Ureter (tissue), 1 donor: ENCODE measurements around the gene ALS2CL. TPM values are rescaled to one million over a fixed set of nuclear protein-coding genes. Genes with fewer than 3 reads are reported as not detected.

Experiments
- DNase-seq: peaks from one replicate; pipeline ENCODE4 v3.0.0-alpha.2; 2020; ENCODE audit warnings: low spot score
- total RNA-seq: library from RNA; stranded (reverse); gene quantifications from one replicate; pipeline ENCODE4 v1.2.4, GENCODE V29; 2023
- donor health status: DM: yes; HTN: yes; CAD: no.

The ALS2CL gene
- total RNA-seq, 1 donor from 2014 or later: 64.5 TPM

- no peak for DNase-seq
Observed at GRCh38 chr3:46632792-46633191, 60.7 kb downstream of the ALS2CL start.

DNA sequence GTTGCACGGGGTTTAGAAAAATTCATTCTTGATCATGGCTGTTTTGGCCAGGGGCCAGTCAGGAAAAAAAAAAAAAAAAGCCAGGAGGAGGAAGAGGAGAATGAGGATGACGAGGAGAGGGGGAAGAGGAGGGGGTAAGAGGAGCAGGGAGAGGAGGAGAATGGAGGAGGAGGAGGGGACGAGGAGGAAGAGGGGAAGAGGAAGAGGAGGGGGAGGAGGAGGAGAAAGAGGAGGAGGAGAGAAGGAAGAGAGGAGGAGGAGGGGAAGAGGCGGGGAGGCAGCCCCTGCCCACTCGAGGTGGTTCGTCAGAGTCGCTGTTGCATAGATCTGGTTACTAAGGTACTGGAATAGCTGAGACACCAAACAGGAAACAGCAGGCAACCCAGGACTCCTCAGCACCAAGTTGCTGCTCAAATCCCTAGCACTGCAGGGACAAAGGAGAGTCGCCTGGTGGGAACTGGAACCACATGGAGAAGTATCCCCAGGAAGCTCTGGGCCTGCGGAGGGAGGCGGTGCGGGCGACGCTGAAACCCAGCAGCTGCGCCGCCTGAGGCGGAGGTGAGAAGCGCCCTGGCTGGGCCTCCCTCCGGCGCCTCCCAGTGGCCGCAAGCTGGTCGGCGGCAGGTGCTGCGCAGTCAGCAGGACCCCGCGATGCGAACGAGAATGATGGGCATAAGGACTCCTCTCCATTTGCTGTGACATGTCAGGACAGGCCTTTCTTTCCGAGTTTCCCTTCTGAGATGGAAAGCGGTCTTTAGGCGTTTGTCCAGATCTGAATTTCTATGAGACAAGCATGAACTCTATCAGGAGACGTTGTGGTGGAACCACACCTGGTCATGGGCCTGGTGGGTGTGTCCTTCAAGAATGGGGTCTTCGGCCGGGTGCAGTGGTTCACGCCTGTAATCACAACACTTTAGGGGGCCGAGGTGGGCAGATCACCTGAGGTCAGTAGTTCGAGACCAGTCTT lies 63.6 kb downstream of the ALS2CL start:
- DNase-seq: peak; percentile 80

DNA sequence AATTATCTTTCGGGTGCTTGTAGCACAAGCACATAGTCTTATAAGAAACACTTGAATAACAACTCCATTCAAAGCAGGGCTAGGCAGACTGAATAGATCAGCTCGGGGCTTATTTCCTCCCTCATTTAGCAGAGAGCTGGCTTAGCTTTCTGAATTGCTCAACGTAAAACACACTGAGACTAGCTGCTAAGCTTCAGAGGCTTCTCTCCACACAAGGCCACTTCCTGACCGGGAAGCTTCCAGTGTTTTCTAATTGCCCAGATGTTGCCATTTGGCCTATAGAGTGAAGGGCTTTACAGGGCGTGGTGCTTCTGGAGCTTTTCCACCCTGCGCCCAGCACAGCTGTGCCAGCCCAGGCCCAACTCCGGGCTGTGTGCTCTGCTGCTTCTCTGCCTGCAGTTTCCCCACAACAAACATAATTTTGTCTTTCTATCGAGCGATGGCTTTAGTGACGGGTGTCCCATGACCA lies 64.5 kb downstream of the ALS2CL start:
- DNase-seq: no peak

DNA sequence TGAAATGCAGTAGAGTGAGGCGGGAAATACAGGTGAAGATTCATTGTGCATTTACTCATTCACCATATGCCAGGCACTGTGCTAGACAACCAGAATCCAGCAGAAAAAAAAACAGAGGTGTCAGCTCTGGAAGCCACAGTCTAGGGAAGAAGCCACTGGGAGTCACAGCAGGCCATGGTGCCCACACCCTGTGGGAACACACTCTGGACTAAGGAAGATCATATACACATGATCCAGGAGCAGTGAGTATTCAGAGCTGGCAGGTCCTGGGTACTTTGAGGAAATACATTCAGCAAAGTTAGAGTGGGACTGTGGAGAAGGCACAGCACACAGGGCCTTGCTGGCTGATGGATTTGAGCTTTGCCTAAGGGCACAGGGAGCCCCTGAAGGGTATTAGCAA lies 66.4 kb downstream of the ALS2CL start:
- no peak for DNase-seq

- DNase-seq: no peak
Observed at GRCh38 chr3:46626039-46626438, 67.4 kb downstream of the ALS2CL start.

- DNase-seq: no peak
Observed at GRCh38 chr3:46624975-46625490, 68.4 kb downstream of the ALS2CL start.

DNA sequence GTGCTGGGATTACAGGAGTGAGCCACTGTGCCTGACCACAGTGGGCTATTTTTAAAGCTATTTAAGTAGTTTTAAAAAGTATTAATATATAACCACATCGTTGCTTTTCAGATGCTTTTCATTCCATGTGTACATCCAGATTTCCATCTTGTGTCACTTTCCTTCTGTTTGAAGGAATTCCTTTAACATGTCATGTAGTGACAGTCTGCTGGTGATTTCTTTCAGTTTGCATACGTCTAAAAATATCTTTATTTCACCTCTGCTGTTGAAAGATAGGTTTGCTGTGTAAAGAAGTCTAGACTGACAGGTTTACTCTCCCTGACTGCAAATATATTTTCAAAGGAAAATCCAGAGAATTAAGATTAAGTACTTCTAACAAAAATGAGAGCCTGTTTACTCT lies 68.9 kb downstream of the ALS2CL start:
- no peak for DNase-seq

DNA sequence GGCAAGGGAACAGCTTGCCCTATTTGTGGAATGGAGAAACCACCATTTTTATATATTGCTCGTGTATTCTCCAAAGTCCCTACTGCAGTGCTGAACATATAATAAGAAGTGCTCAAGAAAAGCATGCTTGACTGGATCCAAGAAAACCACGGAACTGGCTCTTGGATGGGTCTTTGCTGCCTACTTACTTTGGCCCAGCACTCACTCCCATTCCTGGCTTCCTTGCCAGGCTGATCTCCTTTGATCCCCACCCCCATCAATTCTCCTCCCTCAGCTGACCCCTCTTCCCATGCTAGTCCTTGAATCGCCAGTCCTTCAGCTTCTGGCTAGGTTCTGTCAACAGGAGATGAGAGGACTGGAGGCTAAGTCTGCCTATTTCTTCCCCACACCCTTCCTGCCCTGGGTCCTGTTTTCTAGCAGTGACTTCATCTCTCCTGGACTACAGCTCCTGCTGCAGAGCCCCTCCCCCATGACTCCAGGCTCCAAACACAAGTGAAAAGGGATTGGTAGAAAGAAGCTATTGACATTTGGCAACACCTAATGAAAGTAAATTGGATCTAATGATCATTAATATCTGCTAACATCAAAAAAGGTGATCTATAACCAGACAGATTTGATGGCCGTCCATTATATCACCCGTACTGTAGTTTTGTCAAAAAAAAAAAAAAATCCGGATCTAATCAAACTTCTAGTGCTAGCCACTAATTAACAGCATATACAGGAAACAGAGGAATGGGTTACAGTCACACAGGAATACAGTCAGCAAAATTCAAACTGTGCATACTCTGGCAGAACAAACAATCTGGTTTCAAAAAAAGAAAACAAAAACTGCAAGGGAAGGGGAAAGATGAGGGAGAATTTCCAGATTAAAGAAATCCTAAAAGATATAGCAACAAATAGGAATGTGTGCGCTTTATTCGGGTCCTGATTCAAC lies 73.4 kb downstream of the ALS2CL start:
- no peak for DNase-seq

Other genes starting within 250 kb of the ALS2CL start
- gene LTF, start 228.8 kb downstream of the ALS2CL start, total RNA-seq: 1.5 TPM
- gene RTP3, start 195.7 kb downstream of the ALS2CL start, total RNA-seq: not detected
- gene LRRC2, start 127.4 kb downstream of the ALS2CL start, total RNA-seq: 0.81 TPM
- gene FAM240A, start 81.2 kb downstream of the ALS2CL start, total RNA-seq: not detected
- 1.0 TPM for gene TMIE, start 7.7 kb upstream of the ALS2CL start, total RNA-seq
- 1.6 TPM for gene PRSS50, start 24.2 kb upstream of the ALS2CL start, total RNA-seq
- 4.6 TPM for gene MYL3, start 169.8 kb upstream of the ALS2CL start, total RNA-seq
- 12.9 TPM for gene PTH1R, start 184.0 kb upstream of the ALS2CL start, total RNA-seq